Nasal cavity respiratory epithelium epithelial cell of viscerocranial mucosa (primary cell): ENCODE results near the gene PEX13. TPM values are rescaled to one million over a fixed set of nuclear protein-coding genes. Genes with fewer than 3 reads are reported as not detected.

Source experiments
- total RNA-seq: library from RNA; depleted of rRNA; stranded (reverse); fragments of >200 nt; gene quantifications from 2 replicates; pipeline ENCODE4 v1.2.3, GENCODE V29; 2014

The PEX13 gene, protein sequence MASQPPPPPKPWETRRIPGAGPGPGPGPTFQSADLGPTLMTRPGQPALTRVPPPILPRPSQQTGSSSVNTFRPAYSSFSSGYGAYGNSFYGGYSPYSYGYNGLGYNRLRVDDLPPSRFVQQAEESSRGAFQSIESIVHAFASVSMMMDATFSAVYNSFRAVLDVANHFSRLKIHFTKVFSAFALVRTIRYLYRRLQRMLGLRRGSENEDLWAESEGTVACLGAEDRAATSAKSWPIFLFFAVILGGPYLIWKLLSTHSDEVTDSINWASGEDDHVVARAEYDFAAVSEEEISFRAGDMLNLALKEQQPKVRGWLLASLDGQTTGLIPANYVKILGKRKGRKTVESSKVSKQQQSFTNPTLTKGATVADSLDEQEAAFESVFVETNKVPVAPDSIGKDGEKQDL
- total RNA-seq = 58.1 and 71.2 TPM in 2 replicates

DNA sequence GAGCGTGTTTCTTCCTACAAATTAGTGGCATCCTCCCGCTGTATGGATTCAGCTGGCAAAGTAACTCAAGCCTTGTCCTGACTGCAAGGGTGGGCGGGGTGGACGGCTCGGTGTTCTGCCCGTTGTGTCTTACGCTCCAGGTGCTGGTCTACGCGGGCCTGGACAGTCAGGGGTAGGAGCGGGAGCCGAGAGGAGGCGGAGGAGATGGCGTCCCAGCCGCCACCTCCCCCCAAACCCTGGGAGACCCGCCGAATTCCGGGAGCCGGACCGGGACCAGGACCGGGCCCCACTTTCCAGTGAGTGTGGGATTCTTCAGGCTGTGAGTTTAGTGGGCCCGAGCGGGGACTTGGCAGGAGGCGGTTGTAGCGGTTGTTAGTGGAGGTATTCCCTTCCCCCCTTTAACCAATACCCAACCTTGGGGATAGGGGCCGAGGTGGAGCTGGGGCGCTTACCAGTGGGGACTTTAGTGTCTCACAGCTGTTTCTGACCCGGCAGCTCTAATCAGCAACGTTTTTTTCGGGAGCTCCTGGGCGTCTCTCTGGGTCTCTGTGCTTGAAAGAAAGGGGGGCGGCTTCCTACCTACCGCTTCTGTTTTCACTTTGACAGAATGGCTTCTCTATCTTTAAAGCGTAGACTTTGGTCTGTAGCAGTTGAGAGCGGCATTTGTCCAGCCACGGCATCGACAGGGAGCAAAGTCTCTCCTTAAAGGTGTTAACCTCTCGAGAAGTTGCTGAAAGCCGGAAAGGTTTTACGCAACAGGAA, at the start of gene PEX13, which contains the start of gene PUS10:
TSS of gene PEX13 (plus strand) at position 165 of the 762 bp plus-strand sequence. CDS start at position 205, 40 bp downstream.
TSS of gene PUS10 (minus strand) at position 700 of the 762 bp plus-strand sequence. CDS start 6,365 bp downstream, outside the sequence.

DNA sequence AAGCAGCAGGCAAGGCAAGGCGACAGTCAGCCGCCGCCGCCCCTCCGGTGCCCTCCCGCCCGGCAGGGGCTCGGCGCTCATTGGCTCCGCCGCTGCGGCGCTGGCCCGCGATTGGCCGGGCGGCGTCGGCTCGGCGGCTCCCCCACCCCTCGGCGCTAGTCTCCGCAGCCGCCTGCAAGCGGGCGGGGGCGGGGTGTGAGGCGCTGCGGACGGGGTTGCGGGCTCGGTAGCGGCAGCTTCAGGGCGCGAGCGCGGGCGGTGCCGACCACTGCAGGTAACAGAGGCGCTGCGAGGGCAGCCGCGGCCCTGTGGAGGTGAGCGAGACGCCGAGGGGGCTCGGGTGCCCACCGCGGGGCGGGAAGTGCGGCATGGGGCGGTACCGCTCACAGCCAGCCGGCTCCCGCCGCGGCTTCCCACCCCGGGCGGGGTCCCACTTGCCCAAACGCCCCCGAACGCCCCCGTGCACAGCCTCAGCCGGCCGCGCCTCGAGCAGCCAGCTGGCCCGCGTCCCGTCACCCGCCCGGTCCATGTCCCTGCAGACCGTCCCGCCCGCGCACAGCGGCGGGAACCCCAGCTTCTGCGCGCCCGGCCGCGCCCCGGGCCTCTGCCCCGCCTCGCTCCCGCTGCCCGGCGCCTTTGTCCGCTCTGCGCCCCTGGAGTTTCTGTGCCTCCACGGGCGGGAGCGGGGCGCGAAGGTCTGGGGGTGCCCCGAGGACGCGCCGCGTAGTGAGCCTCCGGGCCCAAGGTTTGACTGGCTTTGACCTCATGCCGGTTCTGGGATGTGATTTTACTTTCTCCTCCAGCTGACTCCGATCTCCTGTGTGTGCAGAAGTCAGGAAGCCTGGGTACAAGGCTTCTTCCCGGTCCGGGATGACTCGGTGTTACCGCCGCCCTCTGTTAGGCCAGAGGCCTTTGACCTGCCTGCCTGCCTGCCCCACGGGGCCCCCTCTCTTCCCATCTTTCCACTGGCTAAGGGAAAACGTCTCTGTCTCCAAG, 48.5 kb downstream of the PEX13 start, which contains the start of gene SANBR:
TSS of gene SANBR (plus strand) at position 158 of the 996 bp plus-strand sequence. CDS start 4,480 bp downstream, outside the sequence.

Other genes with a start within 250 kb of the PEX13 start
- gene REL, start 136.1 kb upstream of the PEX13 start, total RNA-seq = 10.3 and 23.1 TPM in 2 replicates
- gene PUS10, start 535 bp downstream of the PEX13 start, total RNA-seq = 8.3 and 8.9 TPM in 2 replicates
- gene SANBR, start 48.2 kb downstream of the PEX13 start, total RNA-seq = 5.1 and 12.5 TPM in 2 replicates
- gene C2orf74, start 144.5 kb downstream of the PEX13 start, total RNA-seq = 12.4 and 16.7 TPM in 2 replicates